SU-DHL-6 (cell line): Measurements from ENCODE around the gene PQBP1.

Source experiments
- H2AFZ ChIP-seq: fragments of 200-600 bp; sonication (generic); 2 replicates; pipeline ENCODE4 v1.6.1; 2014; ENCODE audit warnings: low read depth, mild to moderate bottlenecking, moderate library complexity, mixed read lengths, antibody characterized with exemption, low read length; ENCODE audit not compliant: severe bottlenecking
- H3F3A ChIP-seq: fragments of 200-600 bp; shearing (Covaris generic); 2 replicates; pipeline ENCODE4 v1.6.0; 2016; ENCODE audit warnings: antibody characterized with exemption, mild to moderate bottlenecking; ENCODE audit not compliant: insufficient read depth
- H3K27ac ChIP-seq: fragments of 200-600 bp; sonication (generic); 2 replicates; pipeline ENCODE4 v1.5.1; 2016; ENCODE audit warnings: low read depth, mild to moderate bottlenecking, low read length, moderate library complexity, mixed read lengths
- H3K27me3 ChIP-seq: fragments of 200-600 bp; sonication (generic), shearing (Covaris generic); 2 replicates; pipeline ENCODE4 v1.6.0; 2014; ENCODE audit warnings: mild to moderate bottlenecking, low read length
- H3K36me3 ChIP-seq: fragments of 200-600 bp; sonication (generic); 2 replicates; pipeline ENCODE4 v1.6.1; 2014; ENCODE audit warnings: mild to moderate bottlenecking, low read length, mixed read lengths
- H3K4me2 ChIP-seq: fragments of 300-600, 200-600 bp; shearing (Covaris generic), sonication (generic); 2 replicates; pipeline ENCODE4 v1.6.0; 2014; ENCODE audit warnings: low read length, low read depth, mild to moderate bottlenecking; ENCODE audit not compliant: poor library complexity, severe bottlenecking
- H3K4me3 ChIP-seq: fragments of 200-600 bp; sonication (generic); 2 replicates; pipeline ENCODE4 v1.5.1; 2014; ENCODE audit warnings: antibody characterized with exemption, low read length, mild to moderate bottlenecking, mixed read lengths; ENCODE audit not compliant: insufficient read depth, poor library complexity, severe bottlenecking
- H3K79me2 ChIP-seq: fragments of 200-600 bp; sonication (generic); 2 replicates; pipeline ENCODE4 v1.6.1; 2014; ENCODE audit warnings: mild to moderate bottlenecking, low read length, moderate library complexity; ENCODE audit not compliant: insufficient read depth
- H3K9ac ChIP-seq: fragments of 200-600 bp; sonication (generic); 2 replicates; pipeline ENCODE4 v1.7.0; 2014; ENCODE audit warnings: mild to moderate bottlenecking, low read length
- H3K9me2 ChIP-seq: fragments of 200-600 bp; sonication (generic); replicated peaks from 2 replicates; pipeline ENCODE4 v1.6.1; 2014; ENCODE audit warnings: low read length; ENCODE audit not compliant: insufficient read depth
- H3K9me3 ChIP-seq: fragments of 200-600 bp; sonication (generic); 2 replicates; pipeline ENCODE4 v1.6.1; 2014; ENCODE audit warnings: low read length, mixed read lengths; ENCODE audit not compliant: insufficient read depth
- H4K20me1 ChIP-seq: fragments of 200-600 bp; sonication (generic); 2 replicates; pipeline ENCODE4 v1.6.1; 2014; ENCODE audit warnings: low read depth, mild to moderate bottlenecking, antibody characterized with exemption, low read length, moderate library complexity, mixed read lengths
- CTCF ChIP-seq: fragments of 200-600 bp; sonication (generic); IDR thresholded peaks from one replicate; pipeline ENCODE4 v1.5.1; 2017; ENCODE audit warnings: antibody characterized with exemption, mild to moderate bottlenecking, low read length, moderate library complexity; ENCODE audit not compliant: insufficient read depth, poor library complexity, severe bottlenecking
- EZH2phosphoT487 ChIP-seq: fragments of 200-600 bp; sonication (generic), shearing (Covaris generic); conservative IDR thresholded peaks from 2 replicates; pipeline ENCODE4 v1.6.1; 2018; ENCODE audit warnings: mild to moderate bottlenecking, antibody characterized with exemption, low read length, moderate library complexity, mixed read lengths

The PQBP1 gene

GRCh38 chrX:48913605-48914366 lies 16.1 kb downstream of the PQBP1 start:
- H3K27me3 ChIP-seq: no peaks in the 10 kb centered on the region
- no peak overlapping the region for H3K27ac ChIP-seq
- no peak overlapping the region for H2AFZ ChIP-seq
- no peak for TF ChIP-seq CTCF
- TF ChIP-seq EZH2phosphoT487: no peak
- H3K9me3 ChIP-seq: no peaks in the 10 kb centered on the region
- no peaks in the 10 kb centered on the region for H3K9me2 ChIP-seq
- H3K4me3 ChIP-seq: no peak overlapping the region
- H4K20me1 ChIP-seq: no peaks in the 10 kb centered on the region
- H3F3A ChIP-seq: peaks cover 15% of the 10 kb centered on the region; the same call in 1 of the 2 replicates
- no peaks in the 10 kb centered on the region for H3K36me3 ChIP-seq
- no peak overlapping the region for H3K9ac ChIP-seq
- no peak overlapping the region for H3K4me2 ChIP-seq
- H3K79me2 ChIP-seq: peaks cover 37% of the 10 kb centered on the region

GRCh38 chrX:48914593-48915493 lies 17.1 kb downstream of the PQBP1 start:
- Histone ChIP-seq H3K27ac (no peak overlapping the region), H3K27me3 (no peaks in the 10 kb centered on the region), H3F3A (peaks cover 23% of the 10 kb centered on the region), H3K9me3 (no peaks in the 10 kb centered on the region), H3K79me2 (peaks cover 34% of the 10 kb centered on the region), H3K9ac (no peak overlapping the region), H3K9me2 (no peaks in the 10 kb centered on the region), H2AFZ (no peak overlapping the region), H3K4me3 (no peak overlapping the region), H4K20me1 (no peaks in the 10 kb centered on the region), H3K4me2 (no peak overlapping the region), H3K36me3 (no peaks in the 10 kb centered on the region)
- TF ChIP-seq CTCF (no peak), EZH2phosphoT487 (no peak)

GRCh38 chrX:48917139-48918001 lies 19.6 kb downstream of the PQBP1 start:
- H3K4me3 ChIP-seq: peak overlapping the region; percentile 76
- H4K20me1 ChIP-seq: no peaks in the 10 kb centered on the region
- H3F3A ChIP-seq: peaks cover 26% of the 10 kb centered on the region
- peak overlapping the region; percentile 71 for H3K4me2 ChIP-seq
- peak overlapping the region; percentile 75 for H3K9ac ChIP-seq
- H3K9me2 ChIP-seq: no peaks in the 10 kb centered on the region
- no peak overlapping the region for H2AFZ ChIP-seq
- H3K9me3 ChIP-seq: no peaks in the 10 kb centered on the region
- H3K27me3 ChIP-seq: no peaks in the 10 kb centered on the region
- H3K79me2 ChIP-seq: peaks cover 19% of the 10 kb centered on the region
- H3K27ac ChIP-seq: peak overlapping the region; percentile 82
- no peaks in the 10 kb centered on the region for H3K36me3 ChIP-seq
- TF ChIP-seq CTCF (peak; percentile 80), EZH2phosphoT487 (no peak)
